Measurements from ENCODE around the gene INPP5D.
"Not testable (repeated sequence)": the region's sequence is repeated elsewhere in the genome, so short reads cannot be mapped to it uniquely, and the experiment has no call there.

The INPP5D gene

GRCh38 chr2:233013027-233013461, 47.1 kb upstream of the INPP5D start, which contains the start of gene NGEF:
TSS of gene NGEF (minus strand) at chr2:233013256. CDS start at chr2:232974890, 38,366 bp downstream.
- CTCF ChIA-PET = no interaction called here
- no peak for TF ChIP-seq CTCF (conservative IDR thresholded peaks at IDR 0.05; ENCODE audit: low read depth)

GRCh38 chr2:233013650-233014049, 46.5 kb upstream of the INPP5D start:
- no peak for TF ChIP-seq CTCF (conservative IDR thresholded peaks at IDR 0.05; ENCODE audit: low read depth)

More at GRCh38 chr2:233013027-233013461, 47.1 kb upstream of the INPP5D start, which contains the start of gene NGEF:
- H3K27ac ChIP-seq = 0 out of 2 replicates have a peak within 1 kb of the TSS, but pooled peaks have one; percentile 6
- POLR2A ChIA-PET (ENCODE audit: low non-redundant PET) = no interaction called here
- DNase-seq (ENCODE audit: low spot score) = no peak

GRCh38 chr2:233015019-233015645, 45.0 kb upstream of the INPP5D start:
- no peak for TF ChIP-seq CTCF (conservative IDR thresholded peaks at IDR 0.05; ENCODE audit: low read depth)
- POLR2A ChIA-PET (ENCODE audit: low non-redundant PET) = no interaction called here
- no peak for DNase-seq (ENCODE audit: low spot score)
- H3K27ac ChIP-seq = no peak overlapping the region
- CTCF ChIA-PET = interaction anchor here (0.6 kb wide), 1 partner anchor 153 kb away, joined by 5 read pairs; no protein-coding TSS in a partner anchor

More at GRCh38 chr2:233013650-233014049, 46.5 kb upstream of the INPP5D start:
- ChIA-PET CTCF (interaction anchor here (0.5 to 0.7 kb wide), 2 partner anchors 12 to 71 kb away, joined by 3 read pairs; no protein-coding TSS in a partner anchor), POLR2A (ENCODE audit: low non-redundant PET) (no interaction called here)
- no peak overlapping the region for H3K27ac ChIP-seq
- DNase-seq (ENCODE audit: low spot score) = no peak

GRCh38 chr2:233017947-233018346, 42.2 kb upstream of the INPP5D start:
- ChIA-PET CTCF (interaction anchor here (0.6 kb wide), 1 partner anchor 10 kb away, joined by 4 read pairs; no protein-coding TSS in a partner anchor), POLR2A (ENCODE audit: low non-redundant PET) (no interaction called here)
- DNase-seq (ENCODE audit: low spot score) = no peak

GRCh38 chr2:233019610-233020009, 40.5 kb upstream of the INPP5D start:
- POLR2A ChIA-PET (ENCODE audit: low non-redundant PET); H3K27ac ChIP-seq; CTCF ChIA-PET: not testable (repeated sequence)

More at GRCh38 chr2:233017947-233018346, 42.2 kb upstream of the INPP5D start:
- H3K27ac ChIP-seq = no peak overlapping the region
- TF ChIP-seq CTCF (conservative IDR thresholded peaks at IDR 0.05; ENCODE audit: low read depth) = no peak

GRCh38 chr2:233020454-233020853, 39.7 kb upstream of the INPP5D start:
- no peak overlapping the region for H3K27ac ChIP-seq
- ChIA-PET CTCF (no interaction called here), POLR2A (ENCODE audit: low non-redundant PET) (no interaction called here)
- no peak for TF ChIP-seq CTCF (conservative IDR thresholded peaks at IDR 0.05; ENCODE audit: low read depth)
- no peak for DNase-seq (ENCODE audit: low spot score)

More at GRCh38 chr2:233019610-233020009, 40.5 kb upstream of the INPP5D start:
- DNase-seq (ENCODE audit: low spot score) = not testable (repeated sequence)

- POLR2A ChIA-PET (ENCODE audit: low non-redundant PET) = no interaction called here
- no peak for DNase-seq (ENCODE audit: low spot score)
- no peak for TF ChIP-seq CTCF (conservative IDR thresholded peaks at IDR 0.05; ENCODE audit: low read depth)
- no peak overlapping the region for H3K27ac ChIP-seq
- CTCF ChIA-PET = no interaction called here
Measured at GRCh38 chr2:233021771-233022170, 38.4 kb upstream of the INPP5D start.
